NB4 (cell line): ENCODE measurements around the gene ARID5A.

Experiments used
- CTCF ChIP-seq: IDR thresholded peaks from one replicate; pipeline ENCODE4 v1.5.1; 2012; ENCODE audit warnings: low read depth, low read length
- POLR2A ChIP-seq: IDR thresholded peaks from 2 replicates; pipeline ENCODE4 v1.6.1; 2011; ENCODE audit warnings: mild to moderate bottlenecking; ENCODE audit not compliant: insufficient read length; ENCODE audit errors: extremely low read depth

GRCh38 chr2:96491860-96492497 lies 44.6 kb upstream of the ARID5A start:
- TF ChIP-seq POLR2A: no peak
- TF ChIP-seq CTCF: no peak
